ENCODE results near the gene SMIM29.

- no peak for TF ChIP-seq POLR2A (IDR thresholded peaks at IDR 0.05)
- TF ChIP-seq, protein P1, sequence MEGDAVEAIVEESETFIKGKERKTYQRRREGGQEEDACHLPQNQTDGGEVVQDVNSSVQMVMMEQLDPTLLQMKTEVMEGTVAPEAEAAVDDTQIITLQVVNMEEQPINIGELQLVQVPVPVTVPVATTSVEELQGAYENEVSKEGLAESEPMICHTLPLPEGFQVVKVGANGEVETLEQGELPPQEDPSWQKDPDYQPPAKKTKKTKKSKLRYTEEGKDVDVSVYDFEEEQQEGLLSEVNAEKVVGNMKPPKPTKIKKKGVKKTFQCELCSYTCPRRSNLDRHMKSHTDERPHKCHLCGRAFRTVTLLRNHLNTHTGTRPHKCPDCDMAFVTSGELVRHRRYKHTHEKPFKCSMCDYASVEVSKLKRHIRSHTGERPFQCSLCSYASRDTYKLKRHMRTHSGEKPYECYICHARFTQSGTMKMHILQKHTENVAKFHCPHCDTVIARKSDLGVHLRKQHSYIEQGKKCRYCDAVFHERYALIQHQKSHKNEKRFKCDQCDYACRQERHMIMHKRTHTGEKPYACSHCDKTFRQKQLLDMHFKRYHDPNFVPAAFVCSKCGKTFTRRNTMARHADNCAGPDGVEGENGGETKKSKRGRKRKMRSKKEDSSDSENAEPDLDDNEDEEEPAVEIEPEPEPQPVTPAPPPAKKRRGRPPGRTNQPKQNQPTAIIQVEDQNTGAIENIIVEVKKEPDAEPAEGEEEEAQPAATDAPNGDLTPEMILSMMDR (IDR thresholded peaks at IDR 0.05), result no peak
Measured at GRCh38 chr6:34233867-34234266, 14.9 kb downstream of the SMIM29 start.

Measured in transverse colon (tissue), 3 donors.